GM13977 (cell line): ENCODE results near the gene RASAL2.
A peak's percentile ranks its signal among the peaks of the same experiment; 100 is the strongest.

Experiments
- DNase-seq: peaks from one replicate; pipeline ENCODE4 v3.0.0; 2012; ENCODE audit warnings: low spot score
- in situ Hi-C: fragments of 300-500 bp; cut with MboI; formaldehyde crosslinking; loops from one replicate; pipeline ENCODE4 v1.12.0; 2022; ENCODE audit warnings: low sequenced_read_pairs, low pct_unique_long_range_greater_than_20kb, mixed read lengths, inconsistent platforms; ENCODE audit not compliant: unreplicated experiment
- TF ChIP-seq, protein P1 (sequence below): IDR thresholded peaks from 2 replicates; pipeline ENCODE4 v1.5.1; 2012; ENCODE audit warnings: mild to moderate bottlenecking, control low read depth; ENCODE audit not compliant: insufficient read depth; ENCODE audit errors: extremely low read depth, missing control alignments

Gene RASAL2

DNA sequence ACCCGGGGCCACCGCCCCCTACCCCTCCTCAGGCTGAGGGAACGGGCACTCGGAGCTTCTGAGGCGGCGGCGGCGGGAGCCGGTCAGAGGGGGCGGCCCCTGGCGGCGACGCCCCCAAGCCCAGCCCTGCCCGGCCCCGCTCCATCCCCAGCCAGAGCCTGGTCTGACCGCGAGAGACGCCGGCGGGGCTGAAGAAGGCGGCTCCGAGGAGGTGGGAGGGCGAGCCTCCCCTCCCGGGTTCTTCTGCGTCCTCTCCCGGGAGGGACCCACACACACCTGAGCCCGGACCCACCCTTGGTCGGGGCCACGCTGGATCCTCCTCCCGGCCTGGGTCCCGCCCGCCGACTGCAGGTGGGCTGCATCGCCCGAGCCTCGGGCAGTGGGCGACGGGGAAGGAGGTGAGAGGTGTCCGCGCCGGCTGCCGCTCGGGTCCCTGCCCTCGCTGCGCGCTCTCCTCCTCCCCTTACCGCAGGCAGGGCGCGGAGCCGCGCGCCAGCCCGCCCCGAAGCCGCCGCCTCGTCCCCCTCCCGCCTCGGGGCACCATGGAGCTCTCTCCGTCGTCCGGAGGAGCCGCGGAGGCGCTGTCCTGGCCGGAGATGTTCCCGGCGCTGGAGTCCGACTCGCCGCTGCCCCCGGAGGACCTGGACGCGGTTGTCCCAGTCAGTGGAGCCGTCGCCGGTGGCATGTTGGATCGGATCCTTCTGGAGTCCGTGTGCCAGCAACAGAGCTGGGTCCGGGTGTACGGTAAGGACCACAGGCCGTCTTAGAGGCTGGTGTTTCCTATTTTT is at the start of gene RASAL2:
TSS of gene RASAL2 (plus strand) at position 154 of the 788 bp plus-strand sequence. CDS start at position 543, 389 bp downstream.
- TF ChIP-seq, protein P1, sequence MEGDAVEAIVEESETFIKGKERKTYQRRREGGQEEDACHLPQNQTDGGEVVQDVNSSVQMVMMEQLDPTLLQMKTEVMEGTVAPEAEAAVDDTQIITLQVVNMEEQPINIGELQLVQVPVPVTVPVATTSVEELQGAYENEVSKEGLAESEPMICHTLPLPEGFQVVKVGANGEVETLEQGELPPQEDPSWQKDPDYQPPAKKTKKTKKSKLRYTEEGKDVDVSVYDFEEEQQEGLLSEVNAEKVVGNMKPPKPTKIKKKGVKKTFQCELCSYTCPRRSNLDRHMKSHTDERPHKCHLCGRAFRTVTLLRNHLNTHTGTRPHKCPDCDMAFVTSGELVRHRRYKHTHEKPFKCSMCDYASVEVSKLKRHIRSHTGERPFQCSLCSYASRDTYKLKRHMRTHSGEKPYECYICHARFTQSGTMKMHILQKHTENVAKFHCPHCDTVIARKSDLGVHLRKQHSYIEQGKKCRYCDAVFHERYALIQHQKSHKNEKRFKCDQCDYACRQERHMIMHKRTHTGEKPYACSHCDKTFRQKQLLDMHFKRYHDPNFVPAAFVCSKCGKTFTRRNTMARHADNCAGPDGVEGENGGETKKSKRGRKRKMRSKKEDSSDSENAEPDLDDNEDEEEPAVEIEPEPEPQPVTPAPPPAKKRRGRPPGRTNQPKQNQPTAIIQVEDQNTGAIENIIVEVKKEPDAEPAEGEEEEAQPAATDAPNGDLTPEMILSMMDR: peak; percentile 14
- peak; percentile 71 for DNase-seq
- in situ Hi-C loops: no loop called here

DNA sequence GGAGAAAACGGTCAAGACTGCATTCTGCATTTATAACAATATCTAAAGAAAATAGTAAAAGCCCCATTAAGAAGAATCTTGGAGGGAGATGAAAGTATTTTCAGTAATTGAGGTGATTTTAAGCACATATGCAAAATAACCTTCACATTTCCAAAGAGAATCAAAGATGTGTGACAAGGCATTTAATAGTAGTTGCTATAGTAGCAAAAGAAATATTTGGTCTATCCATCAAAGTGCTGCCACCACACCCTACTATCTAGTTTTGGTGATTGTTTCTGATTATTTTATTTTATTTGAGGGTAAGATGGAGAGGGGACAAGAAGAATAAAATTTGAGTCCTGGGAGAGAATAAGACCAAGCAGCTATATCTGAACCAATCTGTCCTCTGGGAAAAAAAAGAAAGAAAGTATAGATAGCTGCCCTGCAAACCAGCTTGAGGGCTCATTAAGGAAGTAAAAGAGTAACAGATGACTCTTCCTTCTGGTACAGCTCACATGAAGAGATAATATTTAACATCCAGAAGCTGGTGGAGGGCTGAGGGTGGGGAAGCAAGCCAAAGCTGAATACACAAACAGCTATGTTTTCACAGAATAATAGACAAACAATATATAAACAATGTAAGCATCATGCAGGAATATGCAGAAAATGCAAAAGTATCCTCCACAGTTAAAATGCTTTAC is 47.2 kb upstream of the RASAL2 start:
- no peak for DNase-seq
- in situ Hi-C loops: loop anchor here (25.0 kb wide), 1 partner anchor 141 kb away; no protein-coding TSS in a partner anchor
- TF ChIP-seq, protein P1: no peak

DNA sequence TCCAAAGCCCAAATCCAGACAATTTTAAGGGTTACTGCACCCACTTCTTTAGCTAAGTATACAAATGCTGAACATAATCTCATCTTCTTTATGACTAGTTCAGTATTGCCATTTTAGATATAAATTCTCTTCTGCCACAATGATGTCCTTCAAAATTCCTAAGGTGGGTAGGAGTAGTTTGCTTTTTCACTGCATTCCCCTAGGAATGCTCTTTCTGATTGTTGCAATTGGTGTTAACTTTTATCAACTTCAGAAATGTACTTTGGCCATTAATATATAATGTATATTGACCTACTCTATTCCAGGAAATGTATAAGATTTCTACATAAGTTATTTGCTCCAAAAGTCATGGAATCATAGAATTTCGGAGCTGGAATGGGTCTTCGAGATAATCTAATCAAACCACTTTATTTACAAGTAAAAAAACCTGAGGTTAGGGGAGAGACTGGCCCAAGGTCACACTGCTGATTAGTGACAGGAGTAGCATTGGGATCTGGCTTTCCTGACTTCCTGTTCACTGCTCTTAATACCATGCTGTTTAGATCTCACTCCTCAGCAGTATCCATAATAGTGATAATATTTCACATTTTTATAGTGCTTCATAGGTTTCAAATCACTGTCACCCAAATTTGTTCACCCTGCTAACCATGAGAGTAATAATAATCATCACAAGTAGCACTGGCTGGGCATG is 46.4 kb upstream of the RASAL2 start:
- TF ChIP-seq, protein P1: no peak
- in situ Hi-C loops: loop anchor here (25.0 kb wide), 1 partner anchor 140 kb away; no protein-coding TSS in a partner anchor
- DNase-seq: no peak

DNA sequence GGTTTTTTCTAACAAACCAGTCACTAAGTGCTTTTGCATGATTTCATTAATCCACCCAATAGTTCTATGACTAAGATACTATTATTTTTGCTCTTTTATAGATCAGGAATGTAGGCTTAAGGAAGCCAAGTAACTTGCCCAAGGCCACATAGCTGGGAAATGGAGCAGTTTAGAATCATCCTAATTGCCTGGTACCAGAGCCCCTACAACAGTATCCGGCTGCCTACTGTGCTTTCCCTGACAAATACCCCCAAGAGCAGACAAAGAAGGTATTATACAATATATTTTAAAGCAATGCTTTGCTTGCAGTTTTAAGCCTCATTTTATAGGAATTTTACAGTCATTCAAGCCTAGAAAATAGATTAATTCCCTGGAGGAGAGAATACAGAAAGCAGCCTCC is 45.5 kb upstream of the RASAL2 start:
- no peak for DNase-seq
- in situ Hi-C loops: loop anchor here (25.0 kb wide), 1 partner anchor 139 kb away; no protein-coding TSS in a partner anchor
- TF ChIP-seq, protein P1: no peak

DNA sequence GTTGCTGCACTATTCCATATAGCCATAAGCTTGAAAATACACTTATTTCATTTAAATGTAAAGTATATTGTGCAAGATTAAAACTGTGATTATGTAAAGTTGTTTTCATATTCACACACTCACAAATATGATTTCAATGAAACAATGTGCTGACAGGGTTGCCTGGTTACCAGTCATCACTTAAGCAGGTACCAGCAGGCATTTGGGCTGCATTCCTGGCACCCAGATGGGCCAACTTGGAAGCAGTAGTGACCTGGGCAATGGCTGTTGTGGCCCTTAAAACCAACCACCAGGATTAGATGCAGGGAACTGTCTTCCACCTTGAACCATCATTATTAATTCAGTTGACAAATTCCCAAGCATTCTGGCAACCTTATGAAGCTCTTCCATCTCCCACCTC is 45.0 kb upstream of the RASAL2 start:
- TF ChIP-seq, protein P1: no peak
- DNase-seq: no peak
- in situ Hi-C loops: loop anchor here (25.0 kb wide), 1 partner anchor 138 kb away; no protein-coding TSS in a partner anchor

DNA sequence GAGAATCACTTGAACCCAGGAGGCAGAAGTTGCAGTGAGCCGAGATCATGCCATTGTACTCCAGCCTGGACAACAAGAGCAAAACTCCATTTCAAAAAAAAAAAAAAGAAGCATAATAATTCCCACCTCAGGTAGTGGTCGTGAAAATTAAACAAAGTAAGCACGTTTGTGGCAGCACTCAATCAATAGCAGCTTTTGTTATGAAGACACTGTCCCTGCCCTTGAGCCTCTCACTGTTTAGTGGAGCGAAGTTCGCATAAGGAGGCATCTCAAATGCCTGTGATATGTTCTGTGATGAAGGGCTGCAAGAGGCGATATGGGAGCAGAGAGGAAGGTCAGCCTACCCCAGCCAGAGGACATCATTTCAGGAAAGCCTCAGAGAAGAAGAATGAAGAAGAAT is 43.8 kb upstream of the RASAL2 start:
- TF ChIP-seq, protein P1: no peak
- DNase-seq: no peak
- in situ Hi-C loops: no loop called here
